ENCODE data around the gene CRISP2.

Gene CRISP2

DNA sequence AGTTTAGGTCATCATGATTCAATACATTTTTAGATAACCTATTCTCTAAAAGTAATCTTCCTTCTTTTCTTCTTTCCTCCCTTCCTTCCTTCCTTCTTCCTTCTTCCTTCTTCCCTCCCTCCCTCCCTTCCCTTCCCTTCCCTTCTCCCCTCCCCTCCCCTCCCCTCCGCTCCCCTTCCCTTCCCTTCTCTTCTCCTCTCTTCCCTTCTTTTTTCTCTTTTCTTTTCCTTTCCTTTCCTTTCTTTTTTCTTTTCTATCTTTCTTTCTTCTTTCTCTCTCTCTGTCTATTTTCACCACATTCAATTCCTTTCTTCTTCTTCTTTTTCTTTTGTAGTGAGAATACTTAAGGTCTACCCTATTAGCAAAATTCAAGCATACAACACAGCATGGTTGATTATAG is 59.4 kb downstream of the CRISP2 start:
- no peak for DNase-seq

DNA sequence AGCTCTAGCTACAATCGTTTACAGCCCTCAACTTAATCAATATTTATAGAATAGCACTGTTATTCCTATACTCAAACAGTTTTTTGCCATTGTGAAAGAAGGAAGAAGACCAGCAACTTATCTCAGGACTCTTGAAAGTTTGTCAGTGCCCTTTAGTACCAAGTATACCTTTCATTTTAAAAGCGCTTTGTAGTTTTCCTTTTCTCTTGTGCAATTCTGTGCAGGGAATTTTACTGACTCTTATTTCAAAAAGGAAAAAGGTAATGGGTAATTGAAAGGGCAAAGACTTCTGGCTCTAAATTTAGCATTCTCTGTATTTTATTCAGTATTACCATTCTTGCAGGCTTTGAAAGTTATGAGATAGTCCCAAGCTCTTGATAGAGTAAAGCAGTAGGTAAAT is 59.9 kb downstream of the CRISP2 start:
- DNase-seq, result no peak

DNA sequence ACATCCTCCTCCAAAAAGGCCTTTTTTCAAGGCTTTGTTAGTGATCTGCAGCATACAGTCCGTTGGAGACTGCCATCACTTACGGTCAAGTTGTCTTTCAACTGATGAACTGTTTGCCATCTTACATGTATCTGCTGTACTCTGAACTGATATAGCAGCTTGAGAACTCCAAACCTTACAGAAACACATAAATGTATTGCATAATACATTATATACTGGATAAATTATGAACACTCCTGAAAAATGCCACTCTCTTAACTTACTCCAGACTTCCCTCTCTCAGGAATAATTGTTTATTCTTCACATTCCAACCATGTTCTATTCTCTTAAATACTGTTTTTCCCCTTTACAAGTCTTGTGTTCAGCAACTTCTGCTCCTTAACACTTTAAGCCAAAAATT is 62.1 kb downstream of the CRISP2 start:
- no peak for DNase-seq

DNA sequence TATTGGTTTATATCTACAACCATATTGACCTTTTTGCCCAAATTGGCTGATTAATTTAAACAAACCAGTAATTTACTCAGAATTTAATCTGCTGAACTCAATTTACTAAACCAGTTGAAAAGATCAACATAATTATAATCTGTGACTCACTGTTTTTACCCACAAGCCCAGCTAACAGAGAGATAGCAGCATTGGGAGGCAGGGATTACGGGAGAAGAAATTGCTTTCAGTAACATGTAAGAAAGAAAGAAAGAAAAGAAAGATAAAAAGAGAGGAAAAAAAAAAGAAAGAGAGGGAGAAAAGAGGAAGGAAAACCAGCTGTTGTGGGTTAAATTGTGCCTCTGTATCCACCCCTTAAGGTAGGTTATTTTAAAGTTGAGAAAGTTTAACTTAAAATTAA is 63.4 kb downstream of the CRISP2 start:
- DNase-seq, result peak; percentile 39

DNA sequence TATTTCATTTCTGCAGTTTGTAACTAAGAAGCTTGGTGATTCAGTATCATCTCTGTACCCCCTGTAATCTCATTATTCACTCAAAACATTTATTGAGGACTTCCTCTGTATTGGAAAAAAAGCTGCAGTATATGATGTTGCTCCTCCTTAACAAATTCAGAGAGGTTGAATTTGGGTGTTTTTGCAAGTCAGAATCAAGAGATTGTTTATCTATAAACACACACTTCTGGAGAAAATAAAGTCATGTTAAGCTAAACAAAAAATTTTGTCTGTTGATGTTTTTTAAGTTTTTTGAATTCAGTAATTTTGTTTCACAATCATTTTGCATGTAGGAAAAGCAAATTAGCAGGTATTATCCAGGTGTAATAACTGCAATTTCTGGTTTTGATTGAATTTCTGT is 65.3 kb downstream of the CRISP2 start:
- no peak for DNase-seq

DNA sequence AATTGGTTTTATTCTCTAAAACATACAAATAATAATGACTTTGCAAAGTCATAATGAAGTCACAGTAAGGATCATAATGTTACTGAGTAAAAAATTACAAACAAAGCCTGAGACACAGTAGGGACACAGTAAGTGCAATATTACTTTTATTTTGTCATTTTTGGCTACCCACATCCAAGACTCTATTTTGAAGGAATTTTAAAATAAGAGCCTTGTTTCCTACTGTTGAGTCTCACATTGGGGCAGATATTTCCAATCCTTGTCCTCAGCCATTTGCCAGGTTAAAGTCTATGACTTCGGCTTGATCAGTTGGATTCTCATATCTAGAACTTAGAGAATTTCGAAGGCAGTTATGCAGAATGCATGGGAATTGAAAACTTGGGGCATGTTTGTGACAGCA is 65.9 kb downstream of the CRISP2 start:
- no peak for DNase-seq

DNA sequence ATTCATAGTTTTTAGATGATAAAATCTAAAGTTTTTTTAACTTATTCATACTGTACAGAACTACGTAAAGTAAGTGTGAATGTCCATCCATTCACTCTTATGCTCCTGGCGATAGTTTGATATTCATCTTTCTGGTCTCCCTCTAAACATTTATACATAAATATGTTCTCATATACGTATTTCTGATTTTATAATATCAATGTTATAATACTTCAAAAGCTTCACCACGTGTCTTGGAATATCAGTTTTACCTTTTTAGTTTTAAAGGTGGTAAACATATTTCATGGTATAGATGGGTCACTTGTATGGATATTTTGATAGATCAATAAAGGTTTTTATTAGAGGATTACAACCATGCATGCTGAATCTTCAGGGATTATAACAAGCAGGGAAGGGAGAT is 66.4 kb downstream of the CRISP2 start:
- DNase-seq, result no peak

DNA sequence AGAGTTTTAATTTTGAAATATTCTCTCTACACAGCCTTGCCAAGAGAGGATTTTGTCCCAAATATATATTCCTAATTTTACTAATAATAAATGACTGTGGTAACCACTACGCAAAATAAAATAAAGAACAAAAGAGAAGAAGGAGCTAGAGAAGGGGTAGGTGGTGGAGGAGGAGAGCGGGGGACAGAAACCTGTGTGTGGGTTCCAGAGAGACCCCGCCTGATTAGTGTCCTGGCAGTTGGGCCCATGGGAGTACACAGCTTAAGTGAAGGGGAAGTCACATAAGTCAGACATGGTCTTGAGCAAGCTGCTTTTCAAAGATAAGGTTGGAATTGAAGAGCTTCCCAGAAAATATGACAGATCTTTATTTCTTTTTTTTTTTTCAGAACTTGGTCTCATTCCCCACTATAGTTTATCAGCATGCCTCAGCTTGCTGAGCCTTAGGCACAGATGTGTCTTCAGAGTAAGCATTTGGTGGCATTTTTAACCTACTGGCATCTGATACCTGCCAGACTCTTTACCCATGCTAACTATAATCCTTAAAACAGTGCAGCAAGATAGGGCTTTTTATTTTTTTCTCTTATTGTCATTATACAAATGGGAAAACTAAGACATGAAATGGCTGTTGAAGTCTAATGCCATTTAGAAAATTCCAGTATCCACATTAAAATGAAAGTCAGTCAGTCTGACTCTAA is 67.1 kb downstream of the CRISP2 start:
- DNase-seq, result peak; percentile 98

DNA sequence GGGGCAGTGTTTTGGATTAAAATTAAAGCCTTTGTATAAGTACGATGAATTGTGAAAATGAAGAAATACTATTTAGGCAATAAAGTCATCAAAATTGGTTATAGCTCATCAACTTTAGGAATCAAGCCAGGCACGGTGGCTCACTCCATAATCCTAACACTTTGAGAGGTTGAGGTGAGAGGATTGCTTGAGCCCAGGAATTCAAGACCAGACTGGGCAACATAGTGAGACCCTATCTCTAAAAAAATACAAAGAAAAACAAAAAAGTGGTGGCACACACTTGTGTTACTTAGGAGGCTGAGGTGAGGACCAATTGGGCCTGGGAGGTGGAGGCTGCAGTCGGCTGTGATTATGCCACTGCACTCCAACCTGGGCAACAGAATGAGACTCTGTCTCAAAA is 68.2 kb downstream of the CRISP2 start:
- DNase-seq, result no peak
